ENCODE data around the gene F10.

Gene F10

GRCh38 chr13:113192902-113193301 is 70.3 kb downstream of the F10 start:
- Histone ChIP-seq H3K4me3 (replicated peaks; ENCODE audit: insufficient read depth, low read length) (no peak overlapping the region), H3K27ac (replicated peaks) (no peak overlapping the region), H3K27me3 (ENCODE audit: insufficient read depth, poor library complexity, severe bottlenecking) (no peaks in the 10 kb centered on the region)
- DNase-seq (ENCODE audit: low read depth in 1 of 2, low spot score in 1 of 2) = no peak
- no peak for TF ChIP-seq REST (IDR thresholded peaks at IDR 0.05; ENCODE audit: insufficient replicate concordance, low read depth)
- no peak for TF ChIP-seq SPI1 (IDR thresholded peaks at IDR 0.05; ENCODE audit: borderline replicate concordance, low read depth)
- TF ChIP-seq, protein P1, sequence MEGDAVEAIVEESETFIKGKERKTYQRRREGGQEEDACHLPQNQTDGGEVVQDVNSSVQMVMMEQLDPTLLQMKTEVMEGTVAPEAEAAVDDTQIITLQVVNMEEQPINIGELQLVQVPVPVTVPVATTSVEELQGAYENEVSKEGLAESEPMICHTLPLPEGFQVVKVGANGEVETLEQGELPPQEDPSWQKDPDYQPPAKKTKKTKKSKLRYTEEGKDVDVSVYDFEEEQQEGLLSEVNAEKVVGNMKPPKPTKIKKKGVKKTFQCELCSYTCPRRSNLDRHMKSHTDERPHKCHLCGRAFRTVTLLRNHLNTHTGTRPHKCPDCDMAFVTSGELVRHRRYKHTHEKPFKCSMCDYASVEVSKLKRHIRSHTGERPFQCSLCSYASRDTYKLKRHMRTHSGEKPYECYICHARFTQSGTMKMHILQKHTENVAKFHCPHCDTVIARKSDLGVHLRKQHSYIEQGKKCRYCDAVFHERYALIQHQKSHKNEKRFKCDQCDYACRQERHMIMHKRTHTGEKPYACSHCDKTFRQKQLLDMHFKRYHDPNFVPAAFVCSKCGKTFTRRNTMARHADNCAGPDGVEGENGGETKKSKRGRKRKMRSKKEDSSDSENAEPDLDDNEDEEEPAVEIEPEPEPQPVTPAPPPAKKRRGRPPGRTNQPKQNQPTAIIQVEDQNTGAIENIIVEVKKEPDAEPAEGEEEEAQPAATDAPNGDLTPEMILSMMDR (IDR thresholded peaks at IDR 0.05; ENCODE audit: insufficient read depth, low read length) = no peak
- no peak for TF ChIP-seq GABPA (IDR thresholded peaks at IDR 0.05; ENCODE audit: low read depth)
- no peak for TF ChIP-seq POLR2AphosphoS5 (IDR thresholded peaks at IDR 0.05; ENCODE audit: low read depth)

GRCh38 chr13:113195360-113195759 is 72.8 kb downstream of the F10 start:
- no peak overlapping the region for H3K4me3 ChIP-seq (replicated peaks; ENCODE audit: insufficient read depth, low read length)
- TF ChIP-seq GABPA (IDR thresholded peaks at IDR 0.05; ENCODE audit: low read depth) = no peak
- TF ChIP-seq, protein P1 (IDR thresholded peaks at IDR 0.05; ENCODE audit: insufficient read depth, low read length) = no peak
- TF ChIP-seq POLR2AphosphoS5 (IDR thresholded peaks at IDR 0.05; ENCODE audit: low read depth) = no peak
- TF ChIP-seq SPI1 (IDR thresholded peaks at IDR 0.05; ENCODE audit: borderline replicate concordance, low read depth) = no peak
- TF ChIP-seq REST (IDR thresholded peaks at IDR 0.05; ENCODE audit: insufficient replicate concordance, low read depth) = no peak
- no peaks in the 10 kb centered on the region for H3K27me3 ChIP-seq (ENCODE audit: insufficient read depth, poor library complexity, severe bottlenecking)
- DNase-seq (ENCODE audit: low read depth in 1 of 2, low spot score in 1 of 2) = no peak
- H3K27ac ChIP-seq (replicated peaks) = no peak overlapping the region

- Histone ChIP-seq H3K27me3 (ENCODE audit: insufficient read depth, poor library complexity, severe bottlenecking) (no peaks in the 10 kb centered on the region), H3K4me3 (replicated peaks; ENCODE audit: insufficient read depth, low read length) (no peak overlapping the region), H3K27ac (replicated peaks) (no peak overlapping the region)
- TF ChIP-seq GABPA (IDR thresholded peaks at IDR 0.05; ENCODE audit: low read depth) (no peak), SPI1 (IDR thresholded peaks at IDR 0.05; ENCODE audit: borderline replicate concordance, low read depth) (no peak), POLR2AphosphoS5 (IDR thresholded peaks at IDR 0.05; ENCODE audit: low read depth) (no peak), REST (IDR thresholded peaks at IDR 0.05; ENCODE audit: insufficient replicate concordance, low read depth) (no peak)
- TF ChIP-seq, protein P1 (IDR thresholded peaks at IDR 0.05; ENCODE audit: insufficient read depth, low read length) = no peak
- no peak for DNase-seq (ENCODE audit: low read depth in 1 of 2, low spot score in 1 of 2)
Observed at GRCh38 chr13:113196970-113197737, 74.6 kb downstream of the F10 start.
